Esophagus muscularis mucosa (tissue), 4 donors: ENCODE results near the gene IL15. TPM values are rescaled to one million over a fixed set of nuclear protein-coding genes. Genes with fewer than 3 reads are reported as not detected.
"Not testable (repeated sequence)": the region's sequence is repeated elsewhere in the genome, so short reads cannot be mapped to it uniquely, and the experiment has no call there.

Experiments
- DNase-seq: peaks from one replicate; pipeline ENCODE4 v3.0.0-alpha.2; 2017; ENCODE audit errors: extremely low spot score
- H3K27ac ChIP-seq, 4 donors: fragments of 200-600 bp; sonication (generic); replicated peaks in 1 of 4; 1 replicate in 3 of 4; 2 replicates in 1 of 4; pipeline ENCODE4 v1.5.1; 2016 to 2019; ENCODE audit warnings: mild to moderate bottlenecking in 1 of 4
- H3K27me3 ChIP-seq, 4 donors: fragments of 200-600 bp; sonication (generic); one replicate each; pipeline versions ENCODE4 v1.5.1 to v1.6.0; 2016 to 2019
- H3K36me3 ChIP-seq, 4 donors: fragments of 200-600 bp; sonication (generic); one replicate each; pipeline ENCODE4 v1.5.1; 2016 to 2019
- H3K4me1 ChIP-seq, 4 donors: fragments of 200-600 bp; sonication (generic); one replicate each; pipeline ENCODE4 v1.5.1; 2016 to 2019
- H3K4me3 ChIP-seq, 4 donors: fragments of 200-600 bp; sonication (generic); 1 replicate in 2 of 4; 2 replicates in 2 of 4; pipeline ENCODE4 v1.5.1; 2016 to 2019; ENCODE audit warnings: mild to moderate bottlenecking in 4 of 4, moderate library complexity in 1 of 4
- H3K9me3 ChIP-seq, 4 donors: fragments of 200-600 bp; sonication (generic); 1 replicate in 3 of 4; 2 replicates in 1 of 4; pipeline ENCODE4 v1.5.1; 2016 to 2019
- CTCF ChIP-seq, 3 experiments: fragments of 200-600 bp in 2 of 3; fragments of 450-650 bp in 1 of 3; sonication (generic) in 2 of 3; IDR thresholded peaks; one replicate each; pipeline ENCODE4 v1.5.1; 2017 to 2019; ENCODE audit warnings: antibody characterized with exemption in 3 of 3, mild to moderate bottlenecking in 2 of 3, moderate library complexity in 1 of 3
- EP300 ChIP-seq: sonication (generic); formaldehyde crosslinking; IDR thresholded peaks from one replicate; pipeline ENCODE4 v1.6.1; 2017; ENCODE audit warnings: antibody characterized with exemption
- POLR2A ChIP-seq: fragments of 450-650 bp; IDR thresholded peaks from one replicate; pipeline ENCODE4 v1.6.1; 2017; ENCODE audit warnings: antibody characterized with exemption, moderate library complexity, mild to moderate bottlenecking, low read depth
- POLR2AphosphoS5 ChIP-seq, 2 donors: sonication (generic); formaldehyde crosslinking; IDR thresholded peaks; one replicate each; pipeline ENCODE4 v1.6.1; 2017; ENCODE audit warnings: antibody characterized with exemption in 2 of 2
- WGBS: methylation state at CpG from one replicate; pipeline ENCODE4 v1.1.5; 2018; 5-methylcytosine and 5-hydroxymethylcytosine counted together
- intact Hi-C: fragments of 100-400 bp; cut with DNase I; formaldehyde crosslinking; loops from one replicate; pipeline ENCODE4 v1.15.1; 2023
- total RNA-seq, 4 donors: library from RNA; depleted of rRNA; stranded (reverse); fragments of >200 nt; gene quantifications; one replicate each; pipeline versions ENCODE4 v1.1.0 to v1.2.1, GENCODE V29; 2016

IL15 gene
- 1 to 10 TPM; 3.0 to 5.0 (median 3.7) TPM for total RNA-seq

- no peak for DNase-seq
- Histone ChIP-seq H3K36me3 (no peaks in the 10 kb centered on the region), H3K4me3 (peak within 1 kb of the TSS; percentile 70 to 95 (median 86)), H3K9me3 (no peaks in the 10 kb centered on the region), H3K27me3 (no peaks in the 10 kb centered on the region), H3K27ac (peak within 1 kb of the TSS; percentile 73 to 83 (median 81)), H3K4me1 (peaks cover 5 to 24% (median 16%) of the 10 kb centered on the region in 4 donors)
- intact Hi-C loops = loop anchor here (10.0 kb wide), 1 partner anchor 291 kb away; no protein-coding TSS in a partner anchor
- TF ChIP-seq POLR2A (no peak), EP300 (no peak), CTCF (IDR thresholded peaks at IDR 0.05) (no peak), POLR2AphosphoS5 (IDR thresholded peaks at IDR 0.05) (no peak)
- WGBS = 5% methylated on average over 38 of the region's 43 CpGs
Measured at GRCh38 chr4:141636082-141636770, at the start of gene IL15. Gene IL15 (plus strand): TSS chr4:141636583. CDS start chr4:141719465, 82,882 bp downstream.

- no peaks in the 10 kb centered on the region for H3K27me3 ChIP-seq
- no peak overlapping the region for H3K27ac ChIP-seq
- no peak for DNase-seq
- H3K4me3 ChIP-seq = no peak overlapping the region
- intact Hi-C loops = no loop called here
- no peaks in the 10 kb centered on the region for H3K4me1 ChIP-seq
- H3K9me3 ChIP-seq = peaks cover 0 to 21% (median 11%) of the 10 kb centered on the region in 4 donors
- no peaks in the 10 kb centered on the region for H3K36me3 ChIP-seq
- TF ChIP-seq POLR2AphosphoS5 (IDR thresholded peaks at IDR 0.05) (no peak), POLR2A (no peak), EP300 (no peak), CTCF (IDR thresholded peaks at IDR 0.05) (no peak)
- WGBS = 97% methylated on average over 1 of the region's 1 CpG
Measured at GRCh38 chr4:141587897-141588296, 48.5 kb upstream of the IL15 start.

GRCh38 chr4:141595531-141595930 is 40.9 kb upstream of the IL15 start:
- Histone ChIP-seq H3K36me3 (no peaks in the 10 kb centered on the region), H3K9me3 (peaks cover 0 to 11% (median 5%) of the 10 kb centered on the region in 4 donors), H3K27me3 (no peaks in the 10 kb centered on the region), H3K4me3 (no peak overlapping the region), H3K27ac (no peak overlapping the region), H3K4me1 (no peaks in the 10 kb centered on the region)
- DNase-seq = no peak
- intact Hi-C loops = no loop called here
- TF ChIP-seq CTCF (IDR thresholded peaks at IDR 0.05) (no peak), EP300 (no peak), POLR2A (no peak), POLR2AphosphoS5 (IDR thresholded peaks at IDR 0.05) (no peak)

GRCh38 chr4:141599853-141600252 is 36.5 kb upstream of the IL15 start:
- Histone ChIP-seq H3K4me3 (no peak overlapping the region), H3K4me1 (no peaks in the 10 kb centered on the region), H3K9me3 (no peaks in the 10 kb centered on the region), H3K36me3 (no peaks in the 10 kb centered on the region), H3K27ac (no peak overlapping the region), H3K27me3 (no peaks in the 10 kb centered on the region)
- intact Hi-C loops = no loop called here
- no peak for DNase-seq
- WGBS = 84% methylated on average over 3 of the region's 3 CpGs
- TF ChIP-seq CTCF (IDR thresholded peaks at IDR 0.05) (no peak), POLR2A (no peak), EP300 (no peak), POLR2AphosphoS5 (IDR thresholded peaks at IDR 0.05) (no peak)

- H3K27me3 ChIP-seq, DNase-seq, H3K36me3 ChIP-seq, H3K9me3 ChIP-seq, H3K27ac ChIP-seq, H3K4me1 ChIP-seq, intact Hi-C loops, H3K4me3 ChIP-seq: not testable (repeated sequence)
- whole genome bisulfite sequencing = 83% methylated on average over 11 of the region's 11 CpGs
Measured at GRCh38 chr4:141604683-141605082, 31.7 kb upstream of the IL15 start.
